Measurements from ENCODE around the gene WDR5.

WDR5 gene

GRCh38 chr9:134189145-134189469, 53.2 kb downstream of the WDR5 start:
- DNase-seq (ENCODE audit: low spot score): no peak

GRCh38 chr9:134189470-134190231, 53.8 kb downstream of the WDR5 start:
- DNase-seq (ENCODE audit: low spot score): no peak

GRCh38 chr9:134190232-134191121, 54.6 kb downstream of the WDR5 start:
- DNase-seq (ENCODE audit: low spot score): no peak

GRCh38 chr9:134191455-134192209, 55.8 kb downstream of the WDR5 start:
- DNase-seq (ENCODE audit: low spot score): no peak

GRCh38 chr9:134192311-134192950, 56.5 kb downstream of the WDR5 start:
- DNase-seq (ENCODE audit: low spot score): no peak

GRCh38 chr9:134192951-134193731, 57.3 kb downstream of the WDR5 start:
- no peak for DNase-seq (ENCODE audit: low spot score)

GRCh38 chr9:134193912-134194535, 58.1 kb downstream of the WDR5 start:
- DNase-seq (ENCODE audit: low spot score): no peak

GRCh38 chr9:134195558-134195957, 59.7 kb downstream of the WDR5 start:
- DNase-seq (ENCODE audit: low spot score): no peak

- no peak for DNase-seq (ENCODE audit: low spot score)
Measured at GRCh38 chr9:134196911-134197310, 61.0 kb downstream of the WDR5 start.

- DNase-seq (ENCODE audit: low spot score): no peak
Measured at GRCh38 chr9:134198791-134199190, 62.9 kb downstream of the WDR5 start.

GRCh38 chr9:134200730-134201129, 64.8 kb downstream of the WDR5 start:
- DNase-seq (ENCODE audit: low spot score): no peak

GRCh38 chr9:134203224-134203623, 67.3 kb downstream of the WDR5 start:
- no peak for DNase-seq (ENCODE audit: low spot score)

GRCh38 chr9:134204041-134204440, 68.2 kb downstream of the WDR5 start:
- no peak for DNase-seq (ENCODE audit: low spot score)

GRCh38 chr9:134204991-134205578, 69.2 kb downstream of the WDR5 start:
- DNase-seq (ENCODE audit: low spot score): no peak

- no peak for DNase-seq (ENCODE audit: low spot score)
Measured at GRCh38 chr9:134205672-134206310, 69.9 kb downstream of the WDR5 start.

GRCh38 chr9:134206311-134207300, 70.7 kb downstream of the WDR5 start:
- DNase-seq (ENCODE audit: low spot score): no peak

- DNase-seq (ENCODE audit: low spot score): no peak
Measured at GRCh38 chr9:134208310-134208841, 72.5 kb downstream of the WDR5 start.

- no peak for DNase-seq (ENCODE audit: low spot score)
Measured at GRCh38 chr9:134208981-134209725, 73.3 kb downstream of the WDR5 start.
